ENCODE results near the gene EXOC4.
"Not testable (repeated sequence)": the region's sequence is repeated elsewhere in the genome, so short reads cannot be mapped to it uniquely, and the experiment has no call there.

Gene EXOC4

DNA sequence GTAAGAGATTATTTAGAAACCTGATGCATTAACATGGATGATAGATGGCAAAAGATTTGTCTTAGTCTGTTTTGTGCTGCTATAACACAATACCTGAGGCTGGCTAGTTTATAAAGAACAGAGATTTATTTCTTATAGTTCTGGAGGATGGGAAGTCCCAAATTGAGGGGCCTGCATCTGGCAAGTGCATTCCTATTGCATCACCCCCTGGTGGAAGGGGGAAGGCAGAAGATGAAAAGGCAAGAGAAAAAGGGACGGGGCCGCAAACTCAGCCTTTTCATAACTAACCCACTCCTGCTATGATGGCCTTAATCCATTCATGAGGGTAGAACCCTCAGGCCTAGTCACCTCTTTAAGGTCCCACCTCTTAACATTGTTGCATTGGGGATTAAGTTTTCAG, 720.8 kb downstream of the EXOC4 start:
- DNase-seq, result no peak

- DNase-seq, result no peak
Measured at GRCh38 chr7:133975130-133975529, 722.3 kb downstream of the EXOC4 start.

GRCh38 chr7:133976140-133976539, 723.3 kb downstream of the EXOC4 start:
- no peak for DNase-seq

- no peak for DNase-seq
Measured at GRCh38 chr7:133977409-133978274, 724.8 kb downstream of the EXOC4 start.

GRCh38 chr7:133978502-133979295, 725.8 kb downstream of the EXOC4 start:
- DNase-seq, result no peak

- DNase-seq, result no peak
Measured at GRCh38 chr7:133980804-133981203, 727.9 kb downstream of the EXOC4 start.

DNA sequence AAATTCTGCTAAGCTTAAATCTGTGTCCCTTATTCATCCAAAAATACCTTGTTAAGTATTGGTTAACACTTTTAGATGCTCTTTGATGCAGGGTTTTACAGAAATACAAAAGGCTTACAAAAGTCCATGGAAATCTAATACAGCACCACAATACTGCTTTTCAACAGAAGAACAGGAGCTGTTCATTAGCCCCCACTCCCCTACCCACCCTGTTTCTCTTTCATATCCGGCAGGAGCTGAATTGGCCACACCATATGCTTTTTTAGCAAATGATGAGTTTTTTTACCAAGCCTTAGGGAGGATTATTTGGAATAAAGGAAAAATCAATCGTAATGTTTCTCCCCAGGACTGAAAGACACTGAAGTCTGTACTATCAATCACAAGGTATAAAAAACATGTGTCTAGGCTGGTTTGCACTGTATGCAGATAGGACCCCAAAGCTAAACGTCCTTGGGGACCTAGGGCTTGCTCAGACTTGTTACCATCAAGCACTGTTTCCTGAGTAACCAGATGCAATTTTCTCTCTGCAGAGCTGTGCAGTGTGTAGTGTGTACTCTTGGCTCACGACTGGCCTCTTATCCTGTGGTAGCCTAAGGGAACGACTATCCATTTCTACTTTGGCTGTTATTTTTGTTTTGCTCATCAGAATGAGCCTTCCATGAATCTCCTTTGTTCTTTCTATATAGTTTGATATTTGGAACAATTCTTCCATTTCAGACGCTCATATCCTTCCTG, 731.0 kb downstream of the EXOC4 start:
- peak; percentile 77 for DNase-seq

DNA sequence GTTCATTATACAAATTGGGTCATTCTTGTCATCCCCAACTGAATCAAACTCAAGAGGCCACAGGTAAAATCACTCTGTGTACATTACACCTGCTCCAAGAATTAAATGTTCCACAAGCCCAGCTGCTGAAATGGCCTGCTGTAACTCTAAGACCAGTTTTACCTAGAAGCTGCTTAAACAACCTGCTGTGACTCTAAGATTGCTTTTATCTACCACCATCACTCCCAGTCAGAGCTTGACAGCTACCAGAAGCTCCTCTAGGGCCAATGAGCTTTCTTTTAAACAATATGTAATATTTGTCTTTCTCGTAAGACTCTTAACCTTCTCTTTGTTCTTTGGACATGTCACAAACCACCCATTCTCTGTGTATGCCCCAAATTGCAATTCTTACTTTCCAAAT, 732.4 kb downstream of the EXOC4 start:
- no peak for DNase-seq

DNA sequence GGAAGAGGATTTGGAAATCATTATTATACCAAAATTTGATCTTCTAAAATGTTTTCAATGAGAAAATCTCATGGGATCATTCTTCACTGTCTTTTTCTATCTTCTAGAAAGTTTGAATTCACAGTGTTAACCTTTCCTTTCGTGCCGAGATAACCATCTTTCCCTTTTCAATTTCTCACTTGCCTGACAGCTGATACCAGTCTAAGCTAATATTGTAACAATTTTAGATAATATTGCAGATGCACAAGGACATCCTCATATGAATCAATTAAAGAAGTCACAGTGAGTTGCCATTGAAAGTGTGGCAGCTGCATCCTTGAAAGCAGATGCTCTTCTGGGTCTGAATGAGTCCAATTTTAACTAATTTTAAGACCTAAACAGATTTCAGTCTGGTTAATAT, 734.7 kb downstream of the EXOC4 start:
- peak; percentile 24 for DNase-seq

DNA sequence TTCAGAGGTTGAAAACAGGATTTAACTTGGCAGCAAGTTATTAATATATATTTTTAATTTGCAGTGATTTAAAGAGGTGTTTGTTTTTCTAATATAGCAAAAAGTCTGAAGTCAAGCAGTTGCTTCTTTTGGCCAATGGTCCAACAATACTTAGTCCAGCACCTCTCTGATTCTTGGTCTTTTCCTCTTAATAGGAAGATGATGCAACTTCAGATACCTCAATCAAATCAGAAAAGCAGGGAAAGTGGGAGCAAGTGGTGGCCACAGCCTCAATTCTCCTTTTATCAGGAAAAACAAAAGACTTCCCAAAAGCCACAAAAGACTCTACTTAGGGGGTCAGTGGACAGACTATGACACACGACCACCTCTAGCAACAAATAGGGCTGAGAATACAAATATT, 740.7 kb downstream of the EXOC4 start:
- no peak for DNase-seq

- DNase-seq, result not testable (repeated sequence)
Measured at GRCh38 chr7:133994100-133994499, 741.2 kb downstream of the EXOC4 start.

DNA sequence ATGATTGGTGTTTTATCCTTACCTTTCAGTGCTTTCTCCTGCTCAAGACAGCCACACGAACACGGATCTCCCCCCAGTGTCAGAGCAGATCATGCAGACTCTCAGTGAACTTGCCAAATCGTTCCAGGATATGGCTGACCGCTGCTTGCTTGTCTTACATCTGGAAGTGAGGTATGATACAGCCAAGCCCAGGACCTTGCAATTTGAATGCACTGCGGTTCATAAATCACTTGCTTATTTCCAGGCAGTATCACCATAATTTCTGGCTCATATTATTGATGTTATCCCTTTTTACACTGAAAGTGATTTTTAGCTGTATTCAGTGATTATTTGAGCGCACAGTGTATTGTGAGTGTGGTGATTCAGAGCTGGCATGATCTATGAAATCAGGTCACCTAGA, 744.6 kb downstream of the EXOC4 start:
- no peak for DNase-seq

DNA sequence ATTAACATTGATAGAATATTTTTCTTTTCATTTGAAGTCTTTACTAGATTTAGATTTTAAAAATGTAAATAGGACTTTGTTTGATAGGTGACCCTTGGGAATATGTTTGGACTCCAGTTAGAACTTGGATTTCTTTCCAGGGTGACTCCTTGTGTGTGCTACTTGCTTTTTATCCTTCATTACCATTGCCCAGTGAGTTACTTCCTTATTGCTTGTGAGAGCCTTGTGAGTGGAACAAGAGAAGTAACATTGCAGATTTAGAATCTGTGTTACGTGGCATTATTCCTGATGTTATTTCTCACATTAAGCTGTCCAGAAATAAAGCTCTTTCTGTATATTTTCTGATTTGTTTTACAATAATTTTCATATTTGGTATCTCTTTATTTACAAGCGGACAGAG, 746.3 kb downstream of the EXOC4 start:
- no peak for DNase-seq

GRCh38 chr7:134004829-134005505, 752.1 kb downstream of the EXOC4 start:
- no peak for DNase-seq

- no peak for DNase-seq
Measured at GRCh38 chr7:134009314-134010110, 756.6 kb downstream of the EXOC4 start.

- no peak for DNase-seq
Measured at GRCh38 chr7:134013249-134013648, 760.4 kb downstream of the EXOC4 start.

GRCh38 chr7:134014935-134015334, 762.1 kb downstream of the EXOC4 start:
- DNase-seq, result no peak

GRCh38 chr7:134016223-134016941, 763.5 kb downstream of the EXOC4 start:
- peak; percentile 65 for DNase-seq

GRCh38 chr7:134016942-134017303, 764.0 kb downstream of the EXOC4 start:
- DNase-seq, result no peak

DNA sequence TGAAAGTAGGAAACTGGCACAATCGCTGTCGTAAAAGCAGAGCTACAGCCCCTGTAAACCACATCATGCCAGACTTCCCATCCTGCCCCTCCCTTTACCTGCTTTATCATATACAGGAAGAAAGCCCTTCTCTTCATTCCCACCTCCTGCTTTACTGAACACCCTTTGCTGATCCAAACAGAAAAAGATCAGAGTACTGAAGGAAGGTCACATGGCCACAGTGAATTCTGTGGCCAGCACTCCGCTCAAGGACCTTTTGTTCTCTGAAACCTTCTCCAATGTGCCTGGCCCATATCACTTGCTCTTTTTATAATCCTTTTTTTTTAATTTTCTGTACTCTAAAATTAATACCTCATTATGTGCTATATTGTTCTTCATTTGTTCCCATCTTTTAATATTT, 765.4 kb downstream of the EXOC4 start:
- DNase-seq, result no peak

GRCh38 chr7:134019251-134019650, 766.4 kb downstream of the EXOC4 start:
- DNase-seq, result no peak
